A549 treated with ZK216348 at 1 μM for 4 hours (cell line): ENCODE results near the gene PRKG1. TPM values are rescaled to one million over a fixed set of nuclear protein-coding genes. Genes with fewer than 3 reads are reported as not detected.

Source experiments
- total RNA-seq: library from RNA; stranded (reverse); fragments of 200-300 nt; extraction: Qiagen RNA extraction; gene quantifications from 5 replicates; pipeline ENCODE4 v1.2.3, GENCODE V29; 2022; ENCODE audit warnings: low read depth

PRKG1 gene
- total RNA-seq: not detected in 5 replicates

GRCh38 chr10:51074238-51075028, at the start of gene PRKG1:
Gene PRKG1, plus strand, starts transcription at chr10:51074487.

GRCh38 chr10:51699475-51700227, 625.4 kb downstream of the PRKG1 start, which contains the start of gene CSTF2T:
Gene CSTF2T, minus strand, starts transcription at chr10:51699595. Its CDS starts 46 bp downstream, at chr10:51699549.

GRCh38 chr10:52313933-52314821, 1239.9 kb downstream of the PRKG1 start, which contains the start of gene DKK1:
Gene DKK1, plus strand, starts transcription at chr10:52314281. Its CDS starts 154 bp downstream, at chr10:52314435.

Other genes with a start within 250 kb of the PRKG1 start
- gene A1CF, start 188.9 kb upstream of the PRKG1 start, total RNA-seq: 0.07 to 0.25 TPM (median 0.08 TPM) in 3 of 5 replicates, not detected in the others